DND-41 (cell line): Measurements from ENCODE around the gene WWTR1.

Experiments used
- ATAC-seq: fragments of 200-7000 bp; cut with Tn5 transposase; 3 replicates; pipeline ENCODE4 v1.9.1; 2021; ENCODE audit warnings: low read depth; ENCODE audit not compliant: insufficient read depth
- DNase-seq: peaks from one replicate; pipeline ENCODE4 v3.0.0-alpha.2; 2020
- H2AFZ ChIP-seq: 2 replicates; pipeline ENCODE4 v1.6.0; 2012; ENCODE audit warnings: low read depth, low read length
- H3K27ac ChIP-seq: 2 replicates; pipeline ENCODE4 v1.5.1; 2012; ENCODE audit warnings: low read length, inconsistent platforms
- H3K27me3 ChIP-seq: fragments of 200-600 bp; sonication (generic); 2 replicates; pipeline ENCODE4 v1.6.0; 2012; ENCODE audit warnings: low read length, mild to moderate bottlenecking, inconsistent platforms; ENCODE audit not compliant: insufficient read depth, poor library complexity
- H3K36me3 ChIP-seq: 2 replicates; pipeline ENCODE4 v1.5.1; 2012; ENCODE audit warnings: low read length, inconsistent platforms; ENCODE audit not compliant: insufficient read depth
- H3K4me1 ChIP-seq: 2 replicates; pipeline ENCODE4 v1.5.1; 2012; ENCODE audit warnings: mild to moderate bottlenecking, low read length; ENCODE audit not compliant: insufficient read depth
- H3K4me2 ChIP-seq: 2 replicates; pipeline ENCODE4 v1.6.0; 2012; ENCODE audit warnings: mild to moderate bottlenecking, moderate library complexity, low read length, inconsistent platforms; ENCODE audit not compliant: insufficient read depth
- H3K4me3 ChIP-seq, 2 experiments: fragments of 200-600 bp in 1 of 2; shearing (Covaris generic) in 1 of 2; 2 replicates each; pipeline ENCODE4 v1.5.1; 2012 to 2016; ENCODE audit warnings: inconsistent platforms in 2 of 2, low read length in 2 of 2, mild to moderate bottlenecking in 2 of 2, low read depth in 1 of 2, moderate library complexity in 1 of 2
- H3K79me2 ChIP-seq: 2 replicates; pipeline ENCODE4 v1.6.0; 2012; ENCODE audit warnings: low read length, inconsistent platforms; ENCODE audit not compliant: insufficient read depth
- H3K9ac ChIP-seq: 2 replicates; pipeline ENCODE4 v1.6.0; 2012; ENCODE audit warnings: low read depth, mild to moderate bottlenecking, inconsistent platforms, low read length, moderate library complexity
- H3K9me3 ChIP-seq: 2 replicates; pipeline ENCODE4 v1.5.1; 2012; ENCODE audit warnings: low read length, moderate library complexity, mild to moderate bottlenecking, inconsistent platforms; ENCODE audit not compliant: insufficient read depth, severe bottlenecking
- H4K20me1 ChIP-seq: 2 replicates; pipeline ENCODE4 v1.6.0; 2012; ENCODE audit warnings: low read length; ENCODE audit not compliant: insufficient read depth
- CTCF ChIP-seq: IDR thresholded peaks from 2 replicates; pipeline ENCODE4 v1.5.1; 2012; ENCODE audit warnings: borderline replicate concordance, low read length, moderate library complexity, mild to moderate bottlenecking; ENCODE audit not compliant: poor library complexity, severe bottlenecking; ENCODE audit errors: extremely low read depth
- EZH2 ChIP-seq: IDR thresholded peaks from 3 replicates; pipeline ENCODE4 v1.6.1; 2012; ENCODE audit warnings: borderline replicate concordance, low read depth, mild to moderate bottlenecking, moderate library complexity, low read length, inconsistent platforms; ENCODE audit not compliant: severe bottlenecking

The WWTR1 gene

GRCh38 chr3:149703466-149703865 lies 45.6 kb upstream of the WWTR1 start:
- no peaks in the 10 kb centered on the region for H3K4me1 ChIP-seq
- H3K79me2 ChIP-seq: no peaks in the 10 kb centered on the region
- no peak overlapping the region for H3K4me2 ChIP-seq
- H2AFZ ChIP-seq: no peak overlapping the region; the same call in 1 of the 2 replicates
- no peak overlapping the region for H3K9ac ChIP-seq
- H3K36me3 ChIP-seq: no peaks in the 10 kb centered on the region
- peaks cover 5% of the 10 kb centered on the region for H3K9me3 ChIP-seq
- H3K27ac ChIP-seq: no peak overlapping the region
- ATAC-seq (no peak), DNase-seq (no peak)
- no peaks in the 10 kb centered on the region for H4K20me1 ChIP-seq
- H3K4me3 ChIP-seq: no peak overlapping the region
- TF ChIP-seq CTCF (no peak), EZH2 (no peak)
- no peaks in the 10 kb centered on the region for H3K27me3 ChIP-seq

- Histone ChIP-seq H3K27me3 (no peaks in the 10 kb centered on the region), H4K20me1 (no peaks in the 10 kb centered on the region), H3K4me3 (no peak overlapping the region), H2AFZ (no peak overlapping the region), H3K4me1 (no peaks in the 10 kb centered on the region), H3K4me2 (no peak overlapping the region), H3K79me2 (no peaks in the 10 kb centered on the region), H3K36me3 (no peaks in the 10 kb centered on the region), H3K9me3 (peaks cover 7% of the 10 kb centered on the region), H3K27ac (no peak overlapping the region), H3K9ac (no peak overlapping the region)
- ATAC-seq: no peak
- DNase-seq: no peak
- no peak for TF ChIP-seq EZH2
- TF ChIP-seq CTCF: no peak
Measured at GRCh38 chr3:149702691-149703441, 45.0 kb upstream of the WWTR1 start.

GRCh38 chr3:149701977-149702350 lies 44.1 kb upstream of the WWTR1 start:
- DNase-seq (no peak), ATAC-seq (no peak)
- H4K20me1 ChIP-seq: no peaks in the 10 kb centered on the region
- no peak overlapping the region for H3K4me2 ChIP-seq
- no peaks in the 10 kb centered on the region for H3K4me1 ChIP-seq
- H3K27me3 ChIP-seq: no peaks in the 10 kb centered on the region
- no peak overlapping the region for H2AFZ ChIP-seq
- no peaks in the 10 kb centered on the region for H3K79me2 ChIP-seq
- no peak overlapping the region for H3K27ac ChIP-seq
- no peak for TF ChIP-seq CTCF
- no peak for TF ChIP-seq EZH2
- H3K9me3 ChIP-seq: peaks cover 7% of the 10 kb centered on the region
- H3K9ac ChIP-seq: no peak overlapping the region
- no peak overlapping the region for H3K4me3 ChIP-seq
- H3K36me3 ChIP-seq: no peaks in the 10 kb centered on the region
